H1 (cell line): ENCODE data around the gene B3GAT2. TPM values are rescaled to one million over a fixed set of nuclear protein-coding genes. Genes with fewer than 3 reads are reported as not detected.
A peak's percentile ranks its signal among the peaks of the same experiment; 100 is the strongest.

Experiments
- ASH2L ChIP-seq: fragments of 200-600, 300-600 bp; sonication (generic); IDR thresholded peaks from one replicate; pipeline ENCODE4 v1.7.1; 2017; ENCODE audit warnings: low read length
- BRCA1 ChIP-seq: IDR thresholded peaks from 2 replicates; pipeline ENCODE4 v1.6.1; 2012; ENCODE audit warnings: low read depth, low read length, improper control_type of control experiment
- CHD7 ChIP-seq: fragments of 300-600 bp; sonication (generic); IDR thresholded peaks from 2 replicates; pipeline ENCODE4 v1.7.1; 2012; ENCODE audit warnings: low read length, moderate library complexity, mild to moderate bottlenecking, inconsistent platforms; ENCODE audit not compliant: insufficient replicate concordance
- CREB1 ChIP-seq: IDR thresholded peaks from 2 replicates; pipeline ENCODE4 v1.6.1; 2012; ENCODE audit warnings: inconsistent platforms
- FOSL1 ChIP-seq: IDR thresholded peaks from 2 replicates; pipeline ENCODE4 v1.6.1; 2011; ENCODE audit warnings: mild to moderate bottlenecking, low read depth, low read length, moderate library complexity; ENCODE audit not compliant: insufficient read depth
- KDM5A ChIP-seq: fragments of 200-600 bp; IDR thresholded peaks from 2 replicates; pipeline ENCODE4 v1.7.1; 2012; ENCODE audit warnings: mild to moderate bottlenecking, low read length, inconsistent platforms, mixed read lengths
- MAFK ChIP-seq: IDR thresholded peaks from 2 replicates; pipeline ENCODE4 v1.6.1; 2012; ENCODE audit warnings: low read depth, mild to moderate bottlenecking, improper control_type of control experiment, low read length
- POLR2A ChIP-seq, 2 experiments: IDR thresholded peaks; 1 replicate in 1 of 2; 2 replicates in 1 of 2; pipeline ENCODE4 v1.6.1; 2011; ENCODE audit warnings: low read depth in 2 of 2, low read length in 2 of 2, mild to moderate bottlenecking in 2 of 2; ENCODE audit errors: control extremely low read depth in 1 of 2
- RNF2 ChIP-seq: fragments of 200-900, 300-1000 bp; sonication (generic); IDR thresholded peaks from 2 replicates; pipeline ENCODE4 v1.7.1; 2016; ENCODE audit warnings: borderline replicate concordance, low read depth, mild to moderate bottlenecking, antibody characterized with exemption, low read length; ENCODE audit not compliant: poor library complexity, severe bottlenecking; ENCODE audit errors: missing control alignments
- SIX5 ChIP-seq: IDR thresholded peaks from 2 replicates; pipeline ENCODE4 v1.6.1; 2011; ENCODE audit warnings: mild to moderate bottlenecking, low read depth, low read length
- SP1 ChIP-seq: IDR thresholded peaks from 2 replicates; pipeline ENCODE4 v1.6.1; 2011; ENCODE audit warnings: low read depth, low read length
- TAF1 ChIP-seq: IDR thresholded peaks from 2 replicates; pipeline ENCODE4 v1.6.1; 2011; ENCODE audit warnings: mild to moderate bottlenecking, low read depth, low read length
- polyA plus RNA-seq, 7 experiments: library from polyadenylated mRNA; depleted of rRNA in 3 of 7; stranded (reverse) in 5 of 7; unstranded in 2 of 7; fragments of >200 nt in 5 of 7; fragments of 200-250 nt in 2 of 7; gene quantifications; 1 replicate in 5 of 7; 2 replicates in 1 of 7; 4 replicates in 1 of 7; pipeline versions ENCODE4 v1.2.1 to v1.2.3, GENCODE V29; 2011 to 2013; ENCODE audit warnings: missing spikeins in 2 of 7, mixed read lengths in 2 of 7
- total RNA-seq: library from RNA; stranded (reverse); fragmentation: NEBNext Ultra II Directional; extraction: Animal tissue kit (Norgen Biotek cat#: 25700); gene quantifications from 2 replicates; pipeline ENCODE4 v1.2.1, GENCODE V29; 2021

Gene B3GAT2
- total and polyA plus RNA-seq, 2 of the 8 experiments (the other 6 are each of a cell fraction or from before 2014, with no cell fraction given), result 0.83 to 1.9 TPM

DNA sequence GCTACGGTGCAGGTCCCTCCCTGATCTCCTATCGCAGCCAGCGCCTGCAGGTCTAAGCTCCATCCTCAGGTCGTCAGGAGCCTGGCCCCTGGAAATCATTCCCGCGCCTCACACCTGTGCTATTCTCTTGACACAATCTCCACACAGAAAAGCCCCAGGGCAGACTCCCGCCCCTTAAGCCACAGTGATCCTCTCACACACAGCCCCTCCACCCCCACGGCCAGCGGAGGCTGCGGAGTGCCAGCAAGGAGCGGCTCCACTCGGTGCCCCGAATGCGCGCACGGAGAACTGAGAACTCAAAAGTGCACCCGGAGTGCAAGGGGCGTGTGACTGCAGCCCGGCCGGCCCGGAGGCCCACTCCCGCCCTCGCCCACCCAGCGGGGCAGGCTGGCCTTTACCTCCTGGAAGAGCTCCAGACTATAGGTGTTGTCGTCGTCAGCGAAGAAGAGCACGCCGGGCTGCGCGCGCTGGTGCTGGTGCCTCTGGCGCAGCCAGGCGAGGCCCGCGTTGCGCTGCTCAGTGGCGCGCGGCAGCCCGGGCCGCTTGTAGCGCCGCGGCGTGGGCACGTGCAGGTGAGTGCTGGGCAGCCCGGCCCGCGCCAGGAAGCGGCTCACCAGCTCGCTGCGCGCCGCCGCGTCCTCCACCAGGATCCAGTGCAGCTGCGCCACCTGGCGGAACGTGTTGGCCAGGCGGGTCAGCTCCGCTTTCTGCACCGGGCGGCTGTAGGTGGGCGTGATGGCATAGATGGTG, 1.2 kb downstream of the B3GAT2 start (continued):
- TF ChIP-seq CHD7, result no peak
- no peak for TF ChIP-seq SP1
- peak; percentile 58 for TF ChIP-seq ASH2L
- TF ChIP-seq MAFK, result no peak
- TF ChIP-seq POLR2A (IDR thresholded peaks at IDR 0.05; ENCODE audit: control extremely low read depth in 1 of 2, low read depth in 2 of 2, low read length in 2 of 2), result no peak
- TF ChIP-seq RNF2, result no peak
- no peak for TF ChIP-seq FOSL1
- no peak for TF ChIP-seq TAF1
- no peak for TF ChIP-seq KDM5A
- peak; percentile 74 for TF ChIP-seq CREB1
- no peak for TF ChIP-seq BRCA1
- TF ChIP-seq SIX5, result no peak
